Fibroblast of lung (primary cell): ENCODE results near the gene CEACAM8. TPM values are rescaled to one million over a fixed set of nuclear protein-coding genes. Genes with fewer than 3 reads are reported as not detected.

ENCODE experiments used
- DNase-seq, 2 donors: peaks; one replicate each; pipeline versions ENCODE4 v3.0.0 to v3.0.0-alpha.2; 2010; ENCODE audit warnings: low read depth in 2 of 2
- H2AFZ ChIP-seq: 2 replicates; pipeline ENCODE4 v1.5.1; 2012; ENCODE audit warnings: low read length, control low read depth, inconsistent platforms
- H3K27ac ChIP-seq: 2 replicates; pipeline ENCODE4 v1.5.1; 2011; ENCODE audit warnings: low read length, control low read depth; ENCODE audit not compliant: insufficient read depth
- H3K27me3 ChIP-seq: 2 replicates; pipeline ENCODE4 v1.5.1; 2011; ENCODE audit warnings: mild to moderate bottlenecking, low read length; ENCODE audit not compliant: control insufficient read depth, insufficient read depth
- H3K36me3 ChIP-seq: 2 replicates; pipeline ENCODE4 v1.5.1; 2011; ENCODE audit warnings: low read length; ENCODE audit not compliant: control insufficient read depth, insufficient read depth
- H3K4me1 ChIP-seq: 2 replicates; pipeline ENCODE4 v1.5.1; 2011; ENCODE audit warnings: low read length; ENCODE audit not compliant: control insufficient read depth, insufficient read depth; ENCODE audit errors: extremely low read depth
- H3K4me2 ChIP-seq: 2 replicates; pipeline ENCODE4 v1.5.1; 2011; ENCODE audit warnings: low read length, control low read depth; ENCODE audit not compliant: insufficient read depth; ENCODE audit errors: extremely low read depth
- H3K4me3 ChIP-seq, 4 experiments: fragments of 200-600 bp in 1 of 4; sonication (generic) in 1 of 4; replicated peaks in 1 of 4; 2 replicates each; pipeline ENCODE4 v1.5.1; 2011 to 2016; ENCODE audit warnings: low read length in 4 of 4, low read depth in 3 of 4, mild to moderate bottlenecking in 3 of 4, control low read depth in 2 of 4, inconsistent platforms in 1 of 4, mixed read lengths in 1 of 4; ENCODE audit not compliant: insufficient read depth in 1 of 4; ENCODE audit errors: control extremely low read depth in 1 of 4
- H3K79me2 ChIP-seq: 2 replicates; pipeline ENCODE4 v1.5.1; 2012; ENCODE audit warnings: mild to moderate bottlenecking, low read length, inconsistent platforms; ENCODE audit not compliant: control insufficient read depth, insufficient read depth
- H3K9ac ChIP-seq: 2 replicates; pipeline ENCODE4 v1.5.1; 2011; ENCODE audit warnings: mild to moderate bottlenecking, low read length, control low read depth; ENCODE audit not compliant: insufficient read depth
- H3K9me3 ChIP-seq: 2 replicates; pipeline ENCODE4 v1.5.1; 2012; ENCODE audit warnings: low read depth, low read length; ENCODE audit not compliant: control insufficient read depth, insufficient read depth
- H4K20me1 ChIP-seq: 2 replicates; pipeline ENCODE4 v1.5.1; 2011; ENCODE audit warnings: low read length; ENCODE audit not compliant: control insufficient read depth, insufficient read depth; ENCODE audit errors: extremely low read depth
- EZH2 ChIP-seq: IDR thresholded peaks from 2 replicates; pipeline ENCODE4 v1.5.1; 2012; ENCODE audit warnings: low read length, control low read depth, mild to moderate bottlenecking; ENCODE audit errors: missing control alignments
- polyA plus RNA-seq, 2 donors: library from polyadenylated mRNA; depleted of rRNA in 1 of 2; stranded (reverse) in 1 of 2; unstranded in 1 of 2; fragments of >200 nt; gene quantifications; 2 replicates each; pipeline ENCODE4 v1.2.1, GENCODE V29; 2011 to 2012; ENCODE audit warnings: missing spikeins in 1 of 2
- total RNA-seq: library from RNA; depleted of rRNA; stranded (reverse); fragments of >200 nt; gene quantifications from 2 replicates; pipeline ENCODE4 v1.2.1, GENCODE V29; 2014
- TF ChIP-seq, protein P1 (sequence below), 2 donors: IDR thresholded peaks in 1 of 2; conservative IDR thresholded peaks in 1 of 2; 1 replicate in 1 of 2; 2 replicates in 1 of 2; pipeline ENCODE4 v1.5.1; 2011 to 2012; ENCODE audit warnings: low read length in 2 of 2, control low read depth in 1 of 2, inconsistent platforms in 1 of 2, low read depth in 1 of 2, mild to moderate bottlenecking in 1 of 2

The CEACAM8 gene
- total and polyA plus RNA-seq, 2 donors (not counting 1 experiment from before 2014, with no cell fraction given) = not detected

- H3K9me3 ChIP-seq = no peaks in the 10 kb centered on the region
- H3K27me3 ChIP-seq = peaks cover 17% of the 10 kb centered on the region
- H3K27ac ChIP-seq = no peak overlapping the region
- no peaks in the 10 kb centered on the region for H4K20me1 ChIP-seq
- H3K4me1 ChIP-seq = no peaks in the 10 kb centered on the region
- DNase-seq = peak; percentile 36 to 39
- H3K79me2 ChIP-seq = no peaks in the 10 kb centered on the region
- no peak overlapping the region for H3K4me2 ChIP-seq
- H3K9ac ChIP-seq = no peak overlapping the region
- H2AFZ ChIP-seq = no peak overlapping the region
- H3K36me3 ChIP-seq = no peaks in the 10 kb centered on the region
- TF ChIP-seq, protein P1, sequence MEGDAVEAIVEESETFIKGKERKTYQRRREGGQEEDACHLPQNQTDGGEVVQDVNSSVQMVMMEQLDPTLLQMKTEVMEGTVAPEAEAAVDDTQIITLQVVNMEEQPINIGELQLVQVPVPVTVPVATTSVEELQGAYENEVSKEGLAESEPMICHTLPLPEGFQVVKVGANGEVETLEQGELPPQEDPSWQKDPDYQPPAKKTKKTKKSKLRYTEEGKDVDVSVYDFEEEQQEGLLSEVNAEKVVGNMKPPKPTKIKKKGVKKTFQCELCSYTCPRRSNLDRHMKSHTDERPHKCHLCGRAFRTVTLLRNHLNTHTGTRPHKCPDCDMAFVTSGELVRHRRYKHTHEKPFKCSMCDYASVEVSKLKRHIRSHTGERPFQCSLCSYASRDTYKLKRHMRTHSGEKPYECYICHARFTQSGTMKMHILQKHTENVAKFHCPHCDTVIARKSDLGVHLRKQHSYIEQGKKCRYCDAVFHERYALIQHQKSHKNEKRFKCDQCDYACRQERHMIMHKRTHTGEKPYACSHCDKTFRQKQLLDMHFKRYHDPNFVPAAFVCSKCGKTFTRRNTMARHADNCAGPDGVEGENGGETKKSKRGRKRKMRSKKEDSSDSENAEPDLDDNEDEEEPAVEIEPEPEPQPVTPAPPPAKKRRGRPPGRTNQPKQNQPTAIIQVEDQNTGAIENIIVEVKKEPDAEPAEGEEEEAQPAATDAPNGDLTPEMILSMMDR (conservative IDR thresholded peaks at IDR 0.05 in 1 of 2, IDR thresholded peaks at IDR 0.05 in 1 of 2; ENCODE audit: low read depth in 1 of 2, low read length in 2 of 2) = peak; percentile 68 to 81
- no peak for TF ChIP-seq EZH2
- H3K4me3 ChIP-seq = no peak overlapping the region
These were observed 31.1 kb downstream of the CEACAM8 start for GRCh38 chr19:42563352-42564210.

- H3K27ac ChIP-seq = no peak overlapping the region
- DNase-seq = no peak
- H3K4me3 ChIP-seq = no peak overlapping the region
- H3K27me3 ChIP-seq = peaks cover 21% of the 10 kb centered on the region
- no peaks in the 10 kb centered on the region for H3K9me3 ChIP-seq
- no peaks in the 10 kb centered on the region for H3K79me2 ChIP-seq
- H3K4me2 ChIP-seq = no peak overlapping the region
- TF ChIP-seq EZH2 = no peak
- TF ChIP-seq, protein P1 (conservative IDR thresholded peaks at IDR 0.05 in 1 of 2, IDR thresholded peaks at IDR 0.05 in 1 of 2; ENCODE audit: low read depth in 1 of 2, low read length in 2 of 2) = no peak
- no peak overlapping the region for H2AFZ ChIP-seq
- no peaks in the 10 kb centered on the region for H4K20me1 ChIP-seq
- no peaks in the 10 kb centered on the region for H3K36me3 ChIP-seq
- H3K4me1 ChIP-seq = no peaks in the 10 kb centered on the region
- H3K9ac ChIP-seq = no peak overlapping the region
These were observed 33.2 kb downstream of the CEACAM8 start for GRCh38 chr19:42561512-42561911.

GRCh38 chr19:42560731-42561130 lies 34.0 kb downstream of the CEACAM8 start:
- no peak overlapping the region for H3K4me2 ChIP-seq
- DNase-seq = no peak
- H3K9me3 ChIP-seq = no peaks in the 10 kb centered on the region
- no peaks in the 10 kb centered on the region for H4K20me1 ChIP-seq
- peaks cover 21% of the 10 kb centered on the region for H3K27me3 ChIP-seq
- no peaks in the 10 kb centered on the region for H3K79me2 ChIP-seq
- H3K4me3 ChIP-seq = no peak overlapping the region
- no peaks in the 10 kb centered on the region for H3K36me3 ChIP-seq
- no peaks in the 10 kb centered on the region for H3K4me1 ChIP-seq
- TF ChIP-seq EZH2 = no peak
- TF ChIP-seq, protein P1 (conservative IDR thresholded peaks at IDR 0.05 in 1 of 2, IDR thresholded peaks at IDR 0.05 in 1 of 2; ENCODE audit: low read depth in 1 of 2, low read length in 2 of 2) = no peak
- no peak overlapping the region for H3K27ac ChIP-seq
- H3K9ac ChIP-seq = no peak overlapping the region
- H2AFZ ChIP-seq = no peak overlapping the region
